ENCODE data around the gene ADAMTS5. TPM values are rescaled to one million over a fixed set of nuclear protein-coding genes. Genes with fewer than 3 reads are reported as not detected.

The ADAMTS5 gene
- total and polyA plus RNA-seq, 2 donors (not counting 3 experiments of a cell fraction or from before 2014, with no cell fraction given) = not detected

GRCh38 chr21:26946744-26947446 is 20.0 kb downstream of the ADAMTS5 start:
- ChIA-PET CTCF (interaction anchor here (1.0 kb wide), 1 partner anchor 10 kb away, joined by 3 read pairs; no protein-coding TSS in a partner anchor), POLR2A (no interaction called here)
- Histone ChIP-seq H3K4me2 (ENCODE audit: insufficient read depth, low read length) (no peak overlapping the region), H3K27ac (ENCODE audit: insufficient read depth, low read depth, low read length) (no peak overlapping the region), H3K9me3 (replicated peaks; ENCODE audit: control insufficient read depth, insufficient read depth, low read length) (no peaks in the 10 kb centered on the region), H4K20me1 (replicated peaks; ENCODE audit: control insufficient read depth, extremely low read depth, insufficient read depth, low read length) (no peaks in the 10 kb centered on the region), H3K9me1 (replicated peaks; ENCODE audit: control insufficient read depth, extremely low read depth, insufficient read depth, low read length) (no peaks in the 10 kb centered on the region), H3K4me3 (replicated peaks in 1 of 3; ENCODE audit: insufficient read depth in 1 of 3, low read depth in 1 of 3, low read length in 3 of 3) (no peak overlapping the region), H3K4me1 (ENCODE audit: control insufficient read depth, extremely low read depth, insufficient read depth, low read length) (no peaks in the 10 kb centered on the region), H3K36me3 (ENCODE audit: control insufficient read depth in 2 of 2, extremely low read depth in 1 of 2, insufficient read depth in 2 of 2, low read length in 2 of 2) (no peaks in the 10 kb centered on the region), H3K79me2 (ENCODE audit: control insufficient read depth, insufficient read depth, low read length) (no peaks in the 10 kb centered on the region), H3K27me3 (ENCODE audit: control insufficient read depth in 2 of 2, insufficient read depth in 2 of 2, low read length in 2 of 2) (no peaks in the 10 kb centered on the region), H2AFZ (ENCODE audit: low read depth, low read length) (no peak overlapping the region), H3K9ac (replicated peaks; ENCODE audit: extremely low read depth, insufficient read depth, low read length) (no peak overlapping the region)
- no TSS peak for BruUV-seq (replicated peaks)
- dilution Hi-C loops (cut with MboI; ENCODE audit: extremely low pct_ligation_motif_present, low sequenced_read_pairs) = no loop called here
- FAIRE-seq = no peak
- TF ChIP-seq, protein P1, sequence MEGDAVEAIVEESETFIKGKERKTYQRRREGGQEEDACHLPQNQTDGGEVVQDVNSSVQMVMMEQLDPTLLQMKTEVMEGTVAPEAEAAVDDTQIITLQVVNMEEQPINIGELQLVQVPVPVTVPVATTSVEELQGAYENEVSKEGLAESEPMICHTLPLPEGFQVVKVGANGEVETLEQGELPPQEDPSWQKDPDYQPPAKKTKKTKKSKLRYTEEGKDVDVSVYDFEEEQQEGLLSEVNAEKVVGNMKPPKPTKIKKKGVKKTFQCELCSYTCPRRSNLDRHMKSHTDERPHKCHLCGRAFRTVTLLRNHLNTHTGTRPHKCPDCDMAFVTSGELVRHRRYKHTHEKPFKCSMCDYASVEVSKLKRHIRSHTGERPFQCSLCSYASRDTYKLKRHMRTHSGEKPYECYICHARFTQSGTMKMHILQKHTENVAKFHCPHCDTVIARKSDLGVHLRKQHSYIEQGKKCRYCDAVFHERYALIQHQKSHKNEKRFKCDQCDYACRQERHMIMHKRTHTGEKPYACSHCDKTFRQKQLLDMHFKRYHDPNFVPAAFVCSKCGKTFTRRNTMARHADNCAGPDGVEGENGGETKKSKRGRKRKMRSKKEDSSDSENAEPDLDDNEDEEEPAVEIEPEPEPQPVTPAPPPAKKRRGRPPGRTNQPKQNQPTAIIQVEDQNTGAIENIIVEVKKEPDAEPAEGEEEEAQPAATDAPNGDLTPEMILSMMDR (IDR thresholded peaks at IDR 0.05; ENCODE audit: extremely low read depth in 1 of 2, insufficient read depth in 1 of 2, low read depth in 1 of 2, low read length in 2 of 2) = no peak
- TF ChIP-seq FOS (IDR thresholded peaks at IDR 0.05; ENCODE audit: borderline replicate concordance, insufficient read depth, low read length) (no peak), JUN (IDR thresholded peaks at IDR 0.05; ENCODE audit: borderline replicate concordance, insufficient read depth, insufficient read length, low read depth) (no peak), MYC (IDR thresholded peaks at IDR 0.05; ENCODE audit: low read depth, low read length) (no peak), EZH2 (IDR thresholded peaks at IDR 0.05; ENCODE audit: borderline replicate concordance, low read depth, low read length, severe bottlenecking) (no peak), POLR2A (IDR thresholded peaks at IDR 0.05; ENCODE audit: low read depth, low read length) (no peak), GATA2 (IDR thresholded peaks at IDR 0.05; ENCODE audit: insufficient read depth, insufficient read length, low read depth, low read length) (no peak), MAX (IDR thresholded peaks at IDR 0.05; ENCODE audit: insufficient read depth, insufficient read length) (no peak), POLR2AphosphoS5 (IDR thresholded peaks at IDR 0.05; ENCODE audit: insufficient read depth, low read depth, low read length) (no peak)
- intact Hi-C loops (cut with micrococcal nuclease) = no loop called here
- no peak for DNase-seq (ENCODE audit: low read depth, low spot score)
